ENCODE measurements around the gene NTN1.

NTN1 gene

DNA sequence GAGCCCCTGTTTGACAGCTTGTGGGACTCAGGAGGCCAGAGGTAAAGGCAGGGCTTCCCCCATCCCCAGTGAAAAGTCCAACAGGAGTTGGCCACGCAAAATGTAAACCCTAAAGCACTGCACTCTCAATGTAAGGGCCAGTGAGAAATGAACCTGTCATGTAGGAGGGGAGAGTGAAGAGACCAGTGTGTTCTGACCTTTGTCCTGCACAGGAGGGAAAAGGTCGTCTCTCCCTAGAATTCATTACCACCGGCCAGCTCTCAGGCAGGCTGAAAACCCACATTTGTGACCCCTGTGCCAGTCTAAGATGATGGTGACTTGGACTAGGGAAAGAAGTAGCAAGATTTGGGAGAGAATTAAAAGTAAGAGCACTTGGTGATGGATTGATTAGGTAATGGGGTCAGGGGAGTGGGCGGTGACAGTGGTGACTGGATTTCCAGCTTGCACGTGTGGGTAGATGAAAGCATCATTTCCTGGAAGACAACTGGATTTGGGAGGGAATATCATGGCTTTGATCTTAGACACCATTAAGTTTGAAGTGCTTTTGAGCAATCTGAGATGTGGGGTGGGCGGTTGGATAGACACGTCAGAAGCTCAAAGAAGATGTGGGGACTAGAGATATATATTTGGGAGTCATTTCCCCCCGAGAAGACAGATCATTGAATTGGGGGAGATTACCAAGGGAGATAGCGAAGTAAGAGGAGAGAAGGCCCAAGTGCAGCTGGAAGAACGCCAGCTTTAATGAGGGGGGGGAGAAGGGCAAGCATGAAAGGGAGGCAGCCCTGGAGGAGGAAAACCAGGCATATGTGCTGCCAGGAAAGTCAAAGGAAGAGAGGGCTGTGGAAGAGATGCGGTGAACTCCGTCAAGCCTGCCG is 119.5 kb downstream of the NTN1 start:
- DNase-seq (ENCODE audit: low spot score) = no peak
- TF ChIP-seq CTCF (IDR thresholded peaks at IDR 0.05; ENCODE audit: extremely low read depth, missing control alignments) = no peak

DNA sequence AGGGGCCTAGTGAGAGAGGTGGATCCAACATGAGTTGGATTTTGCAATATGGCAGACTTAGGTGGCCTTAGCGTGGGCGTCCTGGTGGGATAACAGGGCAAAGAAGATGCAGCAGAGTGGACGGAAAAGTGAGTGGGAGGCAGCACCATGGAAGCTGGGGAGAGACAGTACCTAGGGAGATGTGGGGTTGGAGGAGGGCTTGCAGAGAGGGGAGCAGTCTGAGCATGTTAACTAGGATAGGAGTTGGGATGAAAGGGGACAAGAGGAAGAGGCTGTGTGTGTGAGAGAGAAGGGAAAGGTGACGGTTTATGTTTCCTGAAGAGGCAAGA is 120.1 kb downstream of the NTN1 start:
- no peak for TF ChIP-seq CTCF (IDR thresholded peaks at IDR 0.05; ENCODE audit: extremely low read depth, missing control alignments)
- no peak for DNase-seq (ENCODE audit: low spot score)

GRCh38 chr17:9142772-9143494 is 121.6 kb downstream of the NTN1 start:
- no peak for TF ChIP-seq CTCF (IDR thresholded peaks at IDR 0.05; ENCODE audit: extremely low read depth, missing control alignments)
- no peak for DNase-seq (ENCODE audit: low spot score)

- DNase-seq (ENCODE audit: low spot score) = no peak
- TF ChIP-seq CTCF (IDR thresholded peaks at IDR 0.05; ENCODE audit: extremely low read depth, missing control alignments) = no peak
Measured at GRCh38 chr17:9144502-9145249, 123.4 kb downstream of the NTN1 start.

DNA sequence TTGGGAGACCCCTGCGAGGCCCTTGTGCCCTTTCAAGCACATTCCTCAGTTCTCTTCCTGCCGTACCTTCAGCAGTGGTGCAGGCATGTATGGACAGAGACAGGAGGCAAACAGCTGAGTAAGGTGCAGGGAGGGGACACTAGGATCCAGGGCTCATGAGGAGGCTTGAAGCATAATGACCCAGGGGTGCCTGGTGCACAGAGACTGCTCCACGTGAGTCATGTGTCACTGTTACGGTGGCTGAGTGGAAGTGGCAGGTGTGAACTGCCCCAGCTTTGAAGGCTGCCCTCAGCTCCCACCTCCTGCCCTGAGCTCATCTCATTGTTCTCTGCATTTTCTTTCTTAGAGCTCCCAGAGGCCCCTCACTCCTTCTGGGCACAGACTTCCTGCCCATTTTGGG is 124.8 kb downstream of the NTN1 start:
- DNase-seq (ENCODE audit: low spot score) = no peak
- TF ChIP-seq CTCF (IDR thresholded peaks at IDR 0.05; ENCODE audit: extremely low read depth, missing control alignments) = no peak

DNA sequence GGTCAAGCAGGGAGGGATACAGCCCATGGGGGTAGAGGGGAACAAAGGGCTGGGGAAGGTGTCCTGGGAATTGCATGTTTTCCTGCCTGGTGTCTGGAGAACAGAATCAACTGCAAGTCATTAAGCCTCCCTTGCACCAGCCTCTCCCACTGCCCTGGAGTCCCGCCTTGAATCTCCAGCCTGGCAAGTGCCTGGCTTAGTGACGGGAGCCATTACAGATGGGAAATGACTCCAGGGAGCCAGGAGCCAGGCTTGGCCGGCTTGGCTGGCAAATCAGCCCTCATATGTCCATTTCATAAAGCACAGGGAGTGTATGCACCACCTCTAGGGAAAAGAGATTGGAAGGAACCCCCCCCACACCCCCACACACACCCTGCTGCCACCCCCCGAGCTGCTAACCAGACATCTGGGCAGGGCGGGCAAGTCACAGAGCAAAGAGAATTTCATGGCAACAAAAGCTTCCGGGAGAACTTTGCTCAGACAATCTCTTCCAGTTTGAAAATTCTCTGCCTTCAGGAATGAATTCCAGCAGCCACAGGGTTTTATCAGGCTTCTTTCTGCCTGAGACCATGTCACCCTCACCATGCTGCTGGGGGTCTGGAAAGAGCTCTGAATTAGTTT is 127.7 kb downstream of the NTN1 start:
- no peak for DNase-seq (ENCODE audit: low spot score)
- no peak for TF ChIP-seq CTCF (IDR thresholded peaks at IDR 0.05; ENCODE audit: extremely low read depth, missing control alignments)

All from GM20000 (cell line).